ENCODE results near the gene RUSC2. TPM values are rescaled to one million over a fixed set of nuclear protein-coding genes. Genes with fewer than 3 reads are reported as not detected.
"Not testable (repeated sequence)": the region's sequence is repeated elsewhere in the genome, so short reads cannot be mapped to it uniquely, and the experiment has no call there.

RUSC2 gene
- total RNA-seq, 1 experiment from 2014 or later, result 12.3 TPM

DNA sequence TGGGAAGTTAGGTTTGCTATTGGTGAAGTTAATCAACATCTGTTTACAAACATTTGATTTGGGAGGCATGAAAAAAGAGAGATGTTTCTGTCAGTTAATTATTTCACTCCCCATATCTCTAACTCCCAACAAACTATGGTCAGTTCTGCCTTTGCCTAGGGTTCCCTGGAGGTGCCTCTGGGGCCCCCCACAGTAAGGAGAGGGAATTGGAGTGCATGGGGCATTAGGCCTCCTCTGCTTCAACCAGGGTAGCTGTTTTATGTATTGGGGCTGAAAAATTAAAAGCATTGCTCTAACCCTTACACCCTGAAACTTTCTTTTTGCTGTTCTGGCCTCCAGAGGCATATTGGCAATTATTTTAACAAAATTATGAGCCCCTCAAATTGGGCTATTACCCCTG is 32.3 kb downstream of the RUSC2 start:
- H3K36me3 ChIP-seq (replicated peaks; ENCODE audit: control insufficient read depth, insufficient read depth, low read length), result no peaks in the 10 kb centered on the region
- no peaks in the 10 kb centered on the region for H3K27me3 ChIP-seq (ENCODE audit: control insufficient read depth, insufficient read depth, low read length)
- DNase-seq, result peak; percentile 51
- no peak overlapping the region for H3K4me3 ChIP-seq (ENCODE audit: insufficient read depth, low read depth, low read length)

GRCh38 chr9:35522700-35523099 is 32.8 kb downstream of the RUSC2 start:
- H3K27me3 ChIP-seq (ENCODE audit: control insufficient read depth, insufficient read depth, low read length), result no peaks in the 10 kb centered on the region

DNA sequence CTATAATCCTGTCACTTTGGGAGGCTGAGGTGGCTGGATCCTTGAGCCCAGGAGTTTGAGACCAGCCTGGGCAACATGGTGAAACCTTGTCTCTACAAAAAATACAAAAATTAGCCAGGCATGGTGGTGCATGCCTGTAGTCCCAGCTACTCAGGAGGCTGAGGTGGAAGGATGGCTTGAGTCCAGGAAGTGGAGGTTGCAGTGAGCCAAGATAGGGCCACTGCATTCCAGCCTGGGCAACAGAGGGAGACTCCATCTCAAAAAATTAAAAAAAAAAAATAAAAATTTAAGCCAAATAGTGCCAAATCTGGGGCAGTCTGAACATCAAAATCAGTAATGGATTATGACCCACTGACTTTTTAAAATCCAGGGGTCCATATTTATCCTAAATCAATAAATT is 33.6 kb downstream of the RUSC2 start:
- not testable (repeated sequence) for H3K36me3 ChIP-seq (replicated peaks; ENCODE audit: control insufficient read depth, insufficient read depth, low read length); DNase-seq; H3K4me3 ChIP-seq (ENCODE audit: insufficient read depth, low read depth, low read length); H3K27me3 ChIP-seq (ENCODE audit: control insufficient read depth, insufficient read depth, low read length)

More at GRCh38 chr9:35522700-35523099, 32.8 kb downstream of the RUSC2 start:
- DNase-seq, result no peak
- Histone ChIP-seq H3K4me3 (ENCODE audit: insufficient read depth, low read depth, low read length) (no peak overlapping the region), H3K36me3 (replicated peaks; ENCODE audit: control insufficient read depth, insufficient read depth, low read length) (no peaks in the 10 kb centered on the region)

GRCh38 chr9:35526087-35526801 is 36.3 kb downstream of the RUSC2 start:
- no peak for DNase-seq
- no peaks in the 10 kb centered on the region for H3K27me3 ChIP-seq (ENCODE audit: control insufficient read depth, insufficient read depth, low read length)
- no peak overlapping the region for H3K4me3 ChIP-seq (ENCODE audit: insufficient read depth, low read depth, low read length)
- H3K36me3 ChIP-seq (replicated peaks; ENCODE audit: control insufficient read depth, insufficient read depth, low read length), result no peaks in the 10 kb centered on the region

DNA sequence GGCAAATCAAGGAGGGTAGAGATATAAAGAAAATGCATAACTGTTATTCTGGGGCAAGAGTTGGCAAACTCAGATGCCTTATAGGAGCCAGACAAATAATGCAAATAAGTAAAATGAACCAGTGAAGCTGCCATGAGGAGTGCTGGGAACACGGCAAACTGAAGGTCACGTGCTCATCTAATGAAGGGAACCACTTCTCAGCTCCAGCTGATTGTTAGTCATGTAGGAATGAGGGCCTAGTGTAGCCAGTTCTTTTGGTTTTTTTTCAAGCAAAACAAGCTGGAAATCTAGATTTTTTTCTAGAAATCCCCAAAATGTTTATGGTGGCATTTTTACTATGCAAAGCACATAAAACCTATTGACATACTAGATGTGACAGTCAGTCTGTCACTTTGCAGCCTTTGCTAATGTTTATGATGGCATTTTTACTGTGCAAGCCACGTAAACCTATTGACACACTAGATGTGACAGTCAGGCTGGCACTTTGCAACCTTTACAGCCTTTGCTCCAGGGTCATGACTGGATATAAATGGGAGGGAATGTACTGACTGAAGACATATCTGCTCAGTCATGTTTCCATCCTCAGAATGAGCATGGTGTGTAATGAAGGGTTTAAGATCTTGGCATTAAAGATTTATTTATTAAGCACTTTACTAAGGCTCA is 39.4 kb downstream of the RUSC2 start:
- Histone ChIP-seq H3K36me3 (replicated peaks; ENCODE audit: control insufficient read depth, insufficient read depth, low read length) (no peaks in the 10 kb centered on the region), H3K27me3 (ENCODE audit: control insufficient read depth, insufficient read depth, low read length) (no peaks in the 10 kb centered on the region), H3K4me3 (ENCODE audit: insufficient read depth, low read depth, low read length) (no peak overlapping the region)
- DNase-seq, result no peak

- no peak for DNase-seq
- no peak overlapping the region for H3K4me3 ChIP-seq (ENCODE audit: insufficient read depth, low read depth, low read length)
- H3K27me3 ChIP-seq (ENCODE audit: control insufficient read depth, insufficient read depth, low read length), result no peaks in the 10 kb centered on the region
- H3K36me3 ChIP-seq (replicated peaks; ENCODE audit: control insufficient read depth, insufficient read depth, low read length), result no peaks in the 10 kb centered on the region
These were observed 43.5 kb downstream of the RUSC2 start for GRCh38 chr9:35533398-35533797.

GRCh38 chr9:35534921-35535320 is 45.0 kb downstream of the RUSC2 start:
- H3K4me3 ChIP-seq (ENCODE audit: insufficient read depth, low read depth, low read length); H3K27me3 ChIP-seq (ENCODE audit: control insufficient read depth, insufficient read depth, low read length); H3K36me3 ChIP-seq (replicated peaks; ENCODE audit: control insufficient read depth, insufficient read depth, low read length); DNase-seq: not testable (repeated sequence)

DNA sequence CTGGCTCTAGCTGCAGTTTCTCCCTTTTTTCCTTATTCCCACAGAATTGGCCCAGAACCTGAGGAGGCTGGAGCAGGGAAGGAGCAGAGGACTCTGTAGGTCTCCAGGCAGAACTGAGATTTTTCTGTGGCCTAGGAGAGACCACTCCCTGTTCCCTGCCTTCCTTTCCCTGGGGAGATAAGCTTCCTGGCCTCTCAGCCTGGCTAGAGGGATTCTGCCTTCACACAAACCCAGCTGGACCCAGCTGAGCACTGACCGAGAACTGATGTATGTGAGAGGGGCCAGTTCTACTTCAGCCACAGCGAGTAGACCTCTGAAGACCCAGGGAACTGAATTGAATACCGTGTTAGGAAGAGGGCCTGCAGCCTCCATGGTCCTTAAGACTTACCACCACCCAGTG is 48.0 kb downstream of the RUSC2 start:
- H3K4me3 ChIP-seq (ENCODE audit: insufficient read depth, low read depth, low read length), result no peak overlapping the region
- H3K27me3 ChIP-seq (ENCODE audit: control insufficient read depth, insufficient read depth, low read length), result no peaks in the 10 kb centered on the region
- no peaks in the 10 kb centered on the region for H3K36me3 ChIP-seq (replicated peaks; ENCODE audit: control insufficient read depth, insufficient read depth, low read length)
- no peak for DNase-seq

GRCh38 chr9:35538361-35539234 is 48.7 kb downstream of the RUSC2 start:
- Histone ChIP-seq H3K27me3 (ENCODE audit: control insufficient read depth, insufficient read depth, low read length) (no peaks in the 10 kb centered on the region), H3K4me3 (ENCODE audit: insufficient read depth, low read depth, low read length) (peak overlapping the region; percentile 38), H3K36me3 (replicated peaks; ENCODE audit: control insufficient read depth, insufficient read depth, low read length) (no peaks in the 10 kb centered on the region)
- DNase-seq, result peak; percentile 77

Other genes with a start within 250 kb of the RUSC2 start
- 6.0 and 11.9 TPM in 2 replicates for gene TESK1, start 115.2 kb downstream of the RUSC2 start, total RNA-seq (2014; rRNA removed; shearing (Covaris generic))
- 1.9 and 4.6 TPM in 2 replicates for gene CD72, start 128.3 kb downstream of the RUSC2 start, total RNA-seq (2014; rRNA removed; shearing (Covaris generic))
- gene SIT1, start 160.8 kb downstream of the RUSC2 start, total RNA-seq (2014; rRNA removed; shearing (Covaris generic)), result 0.69 and 2.3 TPM in 2 replicates
- gene RMRP, start 167.9 kb downstream of the RUSC2 start, total RNA-seq (2014; rRNA removed; shearing (Covaris generic)), result 10,629 and 14,347 TPM in 2 replicates
- gene CCDC107, start 168.2 kb downstream of the RUSC2 start, total RNA-seq (2014; rRNA removed; shearing (Covaris generic)), result 4.1 and 9.3 TPM in 2 replicates
- 17.4 and 21.4 TPM in 2 replicates for gene ARHGEF39, start 175.1 kb downstream of the RUSC2 start, total RNA-seq (2014; rRNA removed; shearing (Covaris generic))
- 0.78 TPM in 1 of 2 replicates, not detected in the other for gene CA9, start 183.8 kb downstream of the RUSC2 start, total RNA-seq (2014; rRNA removed; shearing (Covaris generic))
- gene TPM2, start 199.8 kb downstream of the RUSC2 start, total RNA-seq (2014; rRNA removed; shearing (Covaris generic)), result 117 and 129 TPM in 2 replicates
- gene TLN1, start 242.1 kb downstream of the RUSC2 start, total RNA-seq (2014; rRNA removed; shearing (Covaris generic)), result 91.2 and 106 TPM in 2 replicates
- 26.0 and 28.6 TPM in 2 replicates for gene CREB3, start 242.6 kb downstream of the RUSC2 start, total RNA-seq (2014; rRNA removed; shearing (Covaris generic))